A673 (cell line): ENCODE results near the gene CHIT1. TPM values are rescaled to one million over a fixed set of nuclear protein-coding genes. Genes with fewer than 3 reads are reported as not detected.

Experiments used
- BruUV-seq: library from RNA; stranded (reverse); fragments of 400-500 nt; replicated peaks from 2 replicates; lab custom pipeline; 2021; lab: Mats Ljungman, UMichigan
- CTCF ChIA-PET: fragments of 300-600 bp; sonication (Branson Sonifier 250); formaldehyde crosslinking; loops from one replicate; lab custom pipeline; 2022; ENCODE audit warnings: antibody characterized with exemption; lab: Charles Lee
- POLR2A ChIA-PET: fragments of 300-600 bp; sonication (Branson Sonifier 250); formaldehyde crosslinking; loops from one replicate; lab custom pipeline; 2022; ENCODE audit warnings: antibody characterized with exemption; ENCODE audit not compliant: low non-redundant PET; lab: Charles Lee
- DNase-seq: peaks from one replicate; pipeline ENCODE4 v3.0.0-alpha.2; 2015; ENCODE audit warnings: low spot score
- H3K27ac ChIP-seq: fragments of 200-600 bp; sonication (generic); 2 replicates; pipeline ENCODE4 v1.5.1; 2016; ENCODE audit warnings: mixed run types, low read depth, mild to moderate bottlenecking, mixed read lengths, antibody characterized with exemption, low read length; ENCODE audit not compliant: poor library complexity, severe bottlenecking
- H3K27me3 ChIP-seq: fragments of 200-600 bp; sonication (generic); replicated peaks from 2 replicates; pipeline ENCODE4 v1.6.1; 2017; ENCODE audit warnings: mixed run types, low read depth, mild to moderate bottlenecking, mixed read lengths, antibody characterized with exemption, low read length; ENCODE audit not compliant: insufficient read depth, poor library complexity
- H3K36me3 ChIP-seq: fragments of 200-600 bp; sonication (generic); 2 replicates; pipeline ENCODE4 v1.6.1; 2016; ENCODE audit warnings: mixed run types, mild to moderate bottlenecking, mixed read lengths, antibody characterized with exemption, low read length; ENCODE audit not compliant: insufficient read depth, poor library complexity, severe bottlenecking
- H3K4me1 ChIP-seq: fragments of 200-600 bp; sonication (generic); 2 replicates; pipeline ENCODE4 v1.6.1; 2017; ENCODE audit warnings: mixed run types, mild to moderate bottlenecking, mixed read lengths, antibody characterized with exemption, low read length; ENCODE audit not compliant: insufficient read depth, poor library complexity, severe bottlenecking
- H3K4me3 ChIP-seq: fragments of 200-600 bp; sonication (generic); 2 replicates; pipeline ENCODE4 v1.5.1; 2016; ENCODE audit warnings: low read depth, mixed run types, mild to moderate bottlenecking, mixed read lengths, low read length; ENCODE audit not compliant: poor library complexity, severe bottlenecking
- H3K9me3 ChIP-seq: fragments of 200-600 bp; sonication (generic); 2 replicates; pipeline ENCODE4 v1.6.1; 2016; ENCODE audit warnings: mixed run types, low read depth, mild to moderate bottlenecking, mixed read lengths, antibody characterized with exemption, low read length; ENCODE audit not compliant: poor library complexity, severe bottlenecking
- EZH2 ChIP-seq: fragments of 200-600 bp; sonication (generic); IDR thresholded peaks from 2 replicates; pipeline ENCODE4 v1.6.1; 2017; ENCODE audit warnings: borderline replicate concordance, low read depth, mild to moderate bottlenecking, mixed read lengths, antibody characterized with exemption, low read length; ENCODE audit not compliant: poor library complexity, severe bottlenecking
- intact Hi-C: fragments of 100-400 bp; cut with micrococcal nuclease; formaldehyde crosslinking; loops from one replicate; pipeline ENCODE4 v1.10.0; 2022; ENCODE audit not compliant: unreplicated experiment
- total RNA-seq: library from RNA; stranded (reverse); gene quantifications from 2 replicates; pipeline ENCODE4 v1.2.3, GENCODE V29; 2021
- TF ChIP-seq, protein P1 (sequence below): fragments of 300-800, 200-600 bp; sonication (generic); conservative IDR thresholded peaks from 2 replicates; pipeline ENCODE4 v1.5.1; 2017; ENCODE audit warnings: low read depth, mild to moderate bottlenecking, antibody characterized with exemption, low read length, moderate library complexity, mixed read lengths

Gene CHIT1
- total RNA-seq, 1 experiment from 2014 or later, result not detected

DNA sequence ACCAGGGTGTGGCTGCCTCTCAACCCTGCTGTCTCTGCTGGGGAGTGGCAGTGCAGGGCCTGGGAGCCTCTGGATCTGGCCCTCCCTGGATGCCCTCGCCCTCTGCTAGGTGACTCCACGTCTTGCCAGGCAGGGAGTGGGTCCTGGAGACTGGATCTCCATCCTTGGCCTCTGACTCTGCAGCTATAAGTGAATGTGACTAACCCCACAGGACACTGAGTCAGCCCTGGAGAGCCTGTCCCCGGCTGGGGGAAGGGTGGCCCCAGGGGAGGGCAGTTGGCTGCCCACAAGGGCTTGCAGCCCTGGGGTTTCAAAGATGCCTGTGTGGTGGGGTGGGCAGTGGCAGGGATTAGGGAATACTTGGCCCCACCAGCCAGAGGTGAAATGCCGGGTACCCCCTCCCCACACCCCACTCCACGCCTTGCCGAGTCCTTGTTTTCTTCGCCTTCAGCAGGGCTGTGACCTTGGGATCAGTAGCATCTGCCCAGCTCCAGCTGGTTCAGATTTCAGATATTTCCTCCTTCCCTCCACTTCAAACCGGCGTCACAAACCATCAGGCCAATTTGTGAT, 51.9 kb downstream of the CHIT1 start:
- no peak overlapping the region for H3K27ac ChIP-seq
- TF ChIP-seq EZH2, result no peak
- TF ChIP-seq, protein P1, sequence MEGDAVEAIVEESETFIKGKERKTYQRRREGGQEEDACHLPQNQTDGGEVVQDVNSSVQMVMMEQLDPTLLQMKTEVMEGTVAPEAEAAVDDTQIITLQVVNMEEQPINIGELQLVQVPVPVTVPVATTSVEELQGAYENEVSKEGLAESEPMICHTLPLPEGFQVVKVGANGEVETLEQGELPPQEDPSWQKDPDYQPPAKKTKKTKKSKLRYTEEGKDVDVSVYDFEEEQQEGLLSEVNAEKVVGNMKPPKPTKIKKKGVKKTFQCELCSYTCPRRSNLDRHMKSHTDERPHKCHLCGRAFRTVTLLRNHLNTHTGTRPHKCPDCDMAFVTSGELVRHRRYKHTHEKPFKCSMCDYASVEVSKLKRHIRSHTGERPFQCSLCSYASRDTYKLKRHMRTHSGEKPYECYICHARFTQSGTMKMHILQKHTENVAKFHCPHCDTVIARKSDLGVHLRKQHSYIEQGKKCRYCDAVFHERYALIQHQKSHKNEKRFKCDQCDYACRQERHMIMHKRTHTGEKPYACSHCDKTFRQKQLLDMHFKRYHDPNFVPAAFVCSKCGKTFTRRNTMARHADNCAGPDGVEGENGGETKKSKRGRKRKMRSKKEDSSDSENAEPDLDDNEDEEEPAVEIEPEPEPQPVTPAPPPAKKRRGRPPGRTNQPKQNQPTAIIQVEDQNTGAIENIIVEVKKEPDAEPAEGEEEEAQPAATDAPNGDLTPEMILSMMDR, result no peak

DNA sequence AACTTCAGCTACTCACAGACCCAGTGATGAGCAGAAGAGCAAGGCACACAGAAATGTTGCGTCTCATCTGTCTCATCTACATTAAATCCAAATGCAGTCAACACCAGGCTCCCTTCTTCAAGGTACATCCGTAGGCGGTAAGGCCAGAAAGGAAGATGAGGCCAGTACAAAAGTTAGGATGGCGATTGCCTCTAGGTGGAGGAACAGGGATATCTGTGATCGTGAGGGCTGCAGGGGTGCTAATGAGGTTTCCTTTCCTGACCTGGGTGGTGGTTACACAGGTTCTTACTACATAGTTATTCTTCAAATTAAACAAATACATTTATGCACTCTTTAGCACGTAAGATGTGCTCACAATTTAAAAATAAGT, 52.5 kb downstream of the CHIT1 start:
- Histone ChIP-seq H3K4me3 (no peak overlapping the region), H3K36me3 (no peaks in the 10 kb centered on the region), H3K9me3 (no peaks in the 10 kb centered on the region), H3K27ac (no peak overlapping the region), H3K27me3 (no peaks in the 10 kb centered on the region), H3K4me1 (peaks cover 5% of the 10 kb centered on the region)
- TF ChIP-seq, protein P1, result no peak
- TF ChIP-seq EZH2, result no peak
- POLR2A ChIA-PET, result no interaction called here
- CTCF ChIA-PET, result no interaction called here
- intact Hi-C loops, result no loop called here
- no TSS peak for BruUV-seq
- no peak for DNase-seq

More for the DNA sequence above, 51.9 kb downstream of the CHIT1 start:
- no peaks in the 10 kb centered on the region for H3K27me3 ChIP-seq
- no peak for DNase-seq
- intact Hi-C loops, result no loop called here
- no TSS peak for BruUV-seq
- peaks cover 5% of the 10 kb centered on the region for H3K4me1 ChIP-seq
- POLR2A ChIA-PET, result no interaction called here
- no peak overlapping the region for H3K4me3 ChIP-seq
- CTCF ChIA-PET, result no interaction called here
- H3K36me3 ChIP-seq, result no peaks in the 10 kb centered on the region
- no peaks in the 10 kb centered on the region for H3K9me3 ChIP-seq

DNA sequence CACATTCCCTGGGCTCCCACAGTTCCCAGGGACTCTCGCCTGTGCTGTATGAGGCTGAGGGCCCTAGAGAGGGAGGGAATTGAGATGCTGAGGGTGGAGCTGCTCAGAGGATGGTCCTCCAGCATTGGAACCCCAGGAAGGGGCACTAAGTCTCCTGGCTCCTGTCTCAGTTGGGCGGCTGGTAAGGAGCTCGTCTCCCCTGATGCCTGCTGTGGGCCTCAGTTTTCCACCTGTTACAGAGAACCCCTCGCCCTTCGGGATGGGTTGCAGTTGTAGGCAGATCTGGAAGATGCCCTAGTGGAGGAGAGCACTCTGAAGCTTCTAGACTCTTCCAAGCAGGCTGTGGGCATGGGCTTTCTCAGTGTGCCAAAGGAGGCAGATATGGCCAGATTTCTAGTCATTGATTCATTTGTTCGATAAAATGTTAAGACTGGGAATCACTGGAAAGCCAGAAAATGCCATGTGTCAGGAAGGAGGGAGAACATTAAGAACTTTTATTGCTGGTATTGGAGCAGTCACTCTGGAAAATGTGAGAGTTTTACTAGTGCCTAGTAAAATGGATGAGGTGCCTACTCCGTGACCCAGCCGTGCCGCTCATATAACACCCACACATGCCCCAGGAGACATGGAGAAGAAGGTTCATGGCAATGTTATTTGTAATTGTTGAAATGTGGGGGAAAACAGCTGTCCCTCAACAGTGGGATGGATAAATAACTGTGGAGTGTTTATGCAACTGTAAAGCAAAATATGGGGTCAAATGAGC, 53.0 kb downstream of the CHIT1 start:
- Histone ChIP-seq H3K9me3 (no peaks in the 10 kb centered on the region), H3K4me3 (no peak overlapping the region), H3K27me3 (no peaks in the 10 kb centered on the region), H3K27ac (no peak overlapping the region), H3K4me1 (peaks cover 5% of the 10 kb centered on the region), H3K36me3 (no peaks in the 10 kb centered on the region)
- no peak for DNase-seq
- intact Hi-C loops, result no loop called here
- no peak for TF ChIP-seq EZH2
- TF ChIP-seq, protein P1, result no peak
- no TSS peak for BruUV-seq
- CTCF ChIA-PET, result interaction anchor here (1.6 kb wide), 1 partner anchor 136 kb away, joined by 4 read pairs; no protein-coding TSS in a partner anchor
- POLR2A ChIA-PET, result no interaction called here
